ENCODE results near the gene VIPAS39.
"Not testable (repeated sequence)": the region's sequence is repeated elsewhere in the genome, so short reads cannot be mapped to it uniquely, and the experiment has no call there.

Gene VIPAS39

GRCh38 chr14:77469539-77469938, 12.1 kb upstream of the VIPAS39 start:
- no peak for DNase-seq

- no peak for DNase-seq
These were observed 11.7 kb upstream of the VIPAS39 start for GRCh38 chr14:77469067-77469505.

GRCh38 chr14:77467801-77468200, 10.4 kb upstream of the VIPAS39 start:
- DNase-seq = no peak

- DNase-seq = no peak
These were observed 1.8 kb upstream of the VIPAS39 start for GRCh38 chr14:77459072-77459723.

- no peak for DNase-seq
These were observed 999 bp upstream of the VIPAS39 start for GRCh38 chr14:77458249-77458950.

GRCh38 chr14:77457115-77457521, 283 bp downstream of the VIPAS39 start:
- DNase-seq = no peak

GRCh38 chr14:77455966-77456640, 1.3 kb downstream of the VIPAS39 start:
- DNase-seq = no peak

GRCh38 chr14:77442196-77442595, 15.2 kb downstream of the VIPAS39 start:
- DNase-seq = no peak

- no peak for DNase-seq
These were observed 17.5 kb downstream of the VIPAS39 start for GRCh38 chr14:77439861-77440260.

- DNase-seq = no peak
These were observed 18.8 kb downstream of the VIPAS39 start for GRCh38 chr14:77438596-77438995.

- no peak for DNase-seq
These were observed 21.4 kb downstream of the VIPAS39 start for GRCh38 chr14:77436042-77436441.

- no peak for DNase-seq
These were observed 31.0 kb downstream of the VIPAS39 start for GRCh38 chr14:77426396-77426795.

GRCh38 chr14:77424862-77425261, 32.5 kb downstream of the VIPAS39 start:
- no peak for DNase-seq

GRCh38 chr14:77423423-77423822, 34.0 kb downstream of the VIPAS39 start, which contains the start of gene NOXRED1:
Gene NOXRED1 (minus strand): TSS chr14:77423523. CDS start chr14:77422889, 634 bp downstream.
- DNase-seq = no peak

- no peak for DNase-seq
These were observed 36.2 kb downstream of the VIPAS39 start for GRCh38 chr14:77421201-77421600.

- no peak for DNase-seq
These were observed 40.6 kb downstream of the VIPAS39 start for GRCh38 chr14:77416836-77417235.

- DNase-seq = not testable (repeated sequence)
These were observed 41.3 kb downstream of the VIPAS39 start for GRCh38 chr14:77416098-77416497.

GRCh38 chr14:77415403-77416030, 41.9 kb downstream of the VIPAS39 start:
- DNase-seq = not testable (repeated sequence)

- no peak for DNase-seq
These were observed 48.3 kb downstream of the VIPAS39 start for GRCh38 chr14:77409131-77409533.

GRCh38 chr14:77407158-77407557, 50.2 kb downstream of the VIPAS39 start:
- no peak for DNase-seq

GRCh38 chr14:77406718-77407117, 50.7 kb downstream of the VIPAS39 start:
- DNase-seq = no peak

GRCh38 chr14:77406086-77406485, 51.3 kb downstream of the VIPAS39 start:
- DNase-seq = no peak

- DNase-seq = no peak
These were observed 53.6 kb downstream of the VIPAS39 start for GRCh38 chr14:77403768-77404167.

Data from activated gamma-delta T cell (primary cell).